Psoas muscle (tissue), 8 donors: ENCODE results near the gene GRK4. TPM values are rescaled to one million over a fixed set of nuclear protein-coding genes. Genes with fewer than 3 reads are reported as not detected.

Source experiments
- ATAC-seq, 4 donors: fragments of 200-7000 bp; cut with Tn5 transposase; one replicate each; pipeline ENCODE4 v1.9.1; 2020; ENCODE audit warnings: moderate library complexity in 3 of 4, mild to moderate bottlenecking in 2 of 4
- DNase-seq, 2 donors: peaks; one replicate each; pipeline ENCODE4 v3.0.0-alpha.2; 2020
- H3K27ac ChIP-seq: fragments of 200-600 bp; one replicate; pipeline ENCODE4 v1.8.0; 2022
- H3K27me3 ChIP-seq, 3 donors: fragments of 200-600 bp in 1 of 3; one replicate each; pipeline versions ENCODE4 v1.6.1 to v1.8.0; 2013 to 2022; ENCODE audit warnings: low read length in 2 of 3, mild to moderate bottlenecking in 2 of 3, moderate library complexity in 1 of 3; ENCODE audit not compliant: insufficient read depth in 3 of 3
- H3K36me3 ChIP-seq, 2 donors: fragments of 200-600 bp in 1 of 2; one replicate each; pipeline versions ENCODE4 v1.6.1 to v1.8.0; 2013 to 2022; ENCODE audit warnings: low read depth in 1 of 2, mild to moderate bottlenecking in 1 of 2, moderate library complexity in 1 of 2; ENCODE audit not compliant: insufficient read depth in 1 of 2
- H3K4me1 ChIP-seq: fragments of 200-600 bp; one replicate; pipeline ENCODE4 v1.8.0; 2022
- H3K4me3 ChIP-seq: fragments of 200-600 bp; one replicate; pipeline ENCODE4 v1.8.0; 2022; ENCODE audit warnings: mild to moderate bottlenecking
- H3K9me3 ChIP-seq: fragments of 200-600 bp; one replicate; pipeline ENCODE4 v1.8.0; 2022
- CTCF ChIP-seq: fragments of 200-600 bp; IDR thresholded peaks from one replicate; pipeline ENCODE4 v1.8.0; 2022; ENCODE audit warnings: antibody characterized with exemption
- WGBS, 3 donors: extraction: QIAGEN DNeasy Blood & Tissue Kit; methylation state at CpG; one replicate each; pipeline versions ENCODE4 v1.1.6 to v1.1.7; 2013; 5-methylcytosine and 5-hydroxymethylcytosine counted together
- intact Hi-C, 2 donors: fragments of 100-400 bp; cut with DNase I; formaldehyde crosslinking; loops; one replicate each; pipeline versions ENCODE4 v1.11.0 to v1.14.2; 2022
- polyA plus RNA-seq, 3 donors: library from polyadenylated mRNA; stranded (reverse); fragments of 200-250 nt; gene quantifications; one replicate each; pipeline ENCODE4 v1.2.3, GENCODE V29; 2013
- total RNA-seq, 4 donors: library from RNA; stranded (reverse); fragmentation: NEBNext Ultra II Directional in 2 of 4; extraction: Animal tissue kit (Norgen Biotek cat#: 25700) in 2 of 4; gene quantifications; one replicate each; pipeline versions ENCODE4 v1.2.1 to v1.2.4, GENCODE V29; 2021 to 2023
- donor health status: healthy with polysubstance abuse.
- donor health status: DM: no; HTN: no; CAD: no; lungs with moderate emphysema.
- donor health status: Bipolar disorder and iron deficiency.
- donor health status: healthy.
- donor health status: DM: yes; HTN: yes; CAD: no.
- donor health status: DM: no; HTN: no; CAD: no.
- donor health status: DM: no; HTN: no; CAD: no.
- donor health status: DM: yes; HTN: yes; CAD: no.

Gene GRK4
- total and polyA plus RNA-seq, 7 donors, result 5.8 to 9.2 (median 6.6) TPM

- TF ChIP-seq CTCF, result no peak
- Histone ChIP-seq H3K4me3 (no peak overlapping the region), H3K36me3 (peaks cover 0 to 29% of the 10 kb centered on the region in 2 donors), H3K9me3 (no peaks in the 10 kb centered on the region), H3K27me3 (no peaks in the 10 kb centered on the region), H3K27ac (no peak overlapping the region), H3K4me1 (peaks cover 4% of the 10 kb centered on the region)
- no peak for DNase-seq
- ATAC-seq, result no peak
- 93 to 95% (median 94%) methylated on average over 10 of the region's 10 CpGs for WGBS, 3 donors
- intact Hi-C loops, result no loop called here
Observed at GRCh38 chr4:3085948-3086670, 122.7 kb downstream of the GRK4 start.

- no peaks in the 10 kb centered on the region for H3K9me3 ChIP-seq
- no peak overlapping the region for H3K4me3 ChIP-seq
- H3K36me3 ChIP-seq, result peaks cover 0 to 29% of the 10 kb centered on the region in 2 donors
- no peak for TF ChIP-seq CTCF
- 85 to 89% (median 88%) methylated on average over 4 of the region's 4 CpGs for WGBS, 3 donors
- H3K27me3 ChIP-seq, result no peaks in the 10 kb centered on the region
- DNase-seq, result no peak
- intact Hi-C loops, result no loop called here
- no peaks in the 10 kb centered on the region for H3K4me1 ChIP-seq
- no peak for ATAC-seq
- no peak overlapping the region for H3K27ac ChIP-seq
Observed at GRCh38 chr4:3087115-3087797, 123.9 kb downstream of the GRK4 start.

Other genes starting within 250 kb of the GRK4 start
- gene TNIP2, start 207.2 kb upstream of the GRK4 start, total RNA-seq, result 10 to 100 TPM; 16.3 to 44.6 (median 32.4) TPM
- gene TNIP2, start 207.2 kb upstream of the GRK4 start, polyA plus RNA-seq, result 10 to 100 TPM; 45.9 to 66.2 (median 59.5) TPM
- 10 to 100 TPM; 12.4 to 18.1 (median 13.9) TPM for gene SH3BP2, start 170.5 kb upstream of the GRK4 start, total RNA-seq
- 10 to 100 TPM in 1 of 3 donors, 1 to 10 TPM in 2; 7.1 to 13.1 (median 8.0) TPM for gene SH3BP2, start 170.5 kb upstream of the GRK4 start, polyA plus RNA-seq
- gene ADD1, start 119.7 kb upstream of the GRK4 start, total RNA-seq, result 100 to 1,000 TPM; 163 to 214 (median 187) TPM
- 100 to 1,000 TPM; 124 to 224 (median 126) TPM for gene ADD1, start 119.7 kb upstream of the GRK4 start, polyA plus RNA-seq
- 10 to 100 TPM; 28.0 to 45.1 (median 43.9) TPM for gene NOP14, start 165 bp upstream of the GRK4 start, total RNA-seq
- gene NOP14, start 165 bp upstream of the GRK4 start, polyA plus RNA-seq, result 10 to 100 TPM; 24.7 to 48.1 (median 45.0) TPM
- gene HTT-AS, start 111.0 kb downstream of the GRK4 start, total RNA-seq, result not detected
- not detected for gene HTT-AS, start 111.0 kb downstream of the GRK4 start, polyA plus RNA-seq
- 10 to 100 TPM; 29.6 to 39.9 (median 31.5) TPM for gene HTT, start 111.1 kb downstream of the GRK4 start, total RNA-seq
- 10 to 100 TPM in 2 of 3 donors, 1 to 10 TPM in 1; 6.7 to 25.2 (median 10.2) TPM for gene HTT, start 111.1 kb downstream of the GRK4 start, polyA plus RNA-seq